GM12873 (cell line): ENCODE results near the gene RABL3.

Source experiments
- TF ChIP-seq, protein P1 (sequence below): IDR thresholded peaks from 2 replicates; pipeline ENCODE4 v1.5.1; 2012; ENCODE audit warnings: low read depth, mild to moderate bottlenecking, moderate library complexity, low read length, control low read depth; ENCODE audit not compliant: insufficient read depth; ENCODE audit errors: missing control alignments

Gene RABL3

DNA sequence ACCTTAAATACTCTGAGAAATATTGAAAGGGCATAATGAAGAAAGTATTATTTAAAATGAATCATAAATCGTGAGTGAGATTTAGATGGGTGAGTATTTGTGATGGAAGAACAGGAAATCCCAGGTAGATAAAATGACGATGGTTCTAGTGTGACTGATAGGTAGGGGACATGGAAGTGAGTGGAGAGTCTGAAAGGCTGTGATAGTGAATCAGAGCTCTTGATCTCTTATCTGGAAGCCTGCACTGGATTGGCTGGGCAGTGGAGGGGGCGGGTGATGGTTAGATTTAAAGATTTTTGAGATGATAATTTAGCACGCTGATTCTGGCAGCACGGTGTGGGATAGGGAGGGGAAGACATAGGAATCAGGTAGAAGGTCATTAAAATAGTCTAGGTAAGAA lies 80.4 kb downstream of the RABL3 start:
- TF ChIP-seq, protein P1, sequence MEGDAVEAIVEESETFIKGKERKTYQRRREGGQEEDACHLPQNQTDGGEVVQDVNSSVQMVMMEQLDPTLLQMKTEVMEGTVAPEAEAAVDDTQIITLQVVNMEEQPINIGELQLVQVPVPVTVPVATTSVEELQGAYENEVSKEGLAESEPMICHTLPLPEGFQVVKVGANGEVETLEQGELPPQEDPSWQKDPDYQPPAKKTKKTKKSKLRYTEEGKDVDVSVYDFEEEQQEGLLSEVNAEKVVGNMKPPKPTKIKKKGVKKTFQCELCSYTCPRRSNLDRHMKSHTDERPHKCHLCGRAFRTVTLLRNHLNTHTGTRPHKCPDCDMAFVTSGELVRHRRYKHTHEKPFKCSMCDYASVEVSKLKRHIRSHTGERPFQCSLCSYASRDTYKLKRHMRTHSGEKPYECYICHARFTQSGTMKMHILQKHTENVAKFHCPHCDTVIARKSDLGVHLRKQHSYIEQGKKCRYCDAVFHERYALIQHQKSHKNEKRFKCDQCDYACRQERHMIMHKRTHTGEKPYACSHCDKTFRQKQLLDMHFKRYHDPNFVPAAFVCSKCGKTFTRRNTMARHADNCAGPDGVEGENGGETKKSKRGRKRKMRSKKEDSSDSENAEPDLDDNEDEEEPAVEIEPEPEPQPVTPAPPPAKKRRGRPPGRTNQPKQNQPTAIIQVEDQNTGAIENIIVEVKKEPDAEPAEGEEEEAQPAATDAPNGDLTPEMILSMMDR: no peak

DNA sequence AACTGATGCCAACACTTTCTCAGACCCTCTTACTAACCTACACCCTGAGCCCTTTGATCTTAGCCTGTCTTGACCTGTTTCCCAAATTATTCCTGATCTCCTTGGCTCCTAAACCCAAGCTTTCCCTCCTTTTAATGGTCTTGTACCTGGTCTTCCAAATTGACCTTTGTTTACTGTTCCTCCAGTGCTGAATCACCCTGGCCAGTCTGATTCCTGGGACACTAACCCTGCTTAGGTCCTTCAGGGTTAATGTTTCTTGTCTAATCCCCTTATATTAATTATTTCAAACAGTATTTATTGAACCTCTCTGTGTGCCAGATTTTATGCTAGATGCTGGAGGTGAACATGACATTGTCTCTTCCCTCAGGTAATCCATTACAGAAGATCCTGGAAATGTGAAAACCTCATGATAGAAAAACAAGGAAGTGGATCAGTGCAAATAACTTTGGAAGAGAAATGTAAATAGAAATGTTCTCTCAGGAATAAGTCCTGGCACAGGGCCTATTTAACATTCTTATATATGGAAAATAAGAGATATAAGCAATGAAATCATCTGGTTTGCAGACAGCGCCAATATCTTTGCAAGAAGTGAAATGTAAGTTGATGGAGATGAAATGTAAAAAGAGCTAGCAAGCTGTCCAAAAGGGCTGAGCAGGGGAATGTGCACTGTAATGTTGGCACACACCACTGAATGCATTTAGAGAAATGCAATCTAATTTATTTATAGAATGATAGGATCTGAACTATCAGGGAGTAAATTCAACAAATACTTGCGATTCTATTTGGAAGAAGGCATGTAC lies 81.0 kb downstream of the RABL3 start:
- TF ChIP-seq, protein P1: no peak

- TF ChIP-seq, protein P1: no peak
These were observed 82.5 kb downstream of the RABL3 start for GRCh38 chr3:120659834-120660233.

DNA sequence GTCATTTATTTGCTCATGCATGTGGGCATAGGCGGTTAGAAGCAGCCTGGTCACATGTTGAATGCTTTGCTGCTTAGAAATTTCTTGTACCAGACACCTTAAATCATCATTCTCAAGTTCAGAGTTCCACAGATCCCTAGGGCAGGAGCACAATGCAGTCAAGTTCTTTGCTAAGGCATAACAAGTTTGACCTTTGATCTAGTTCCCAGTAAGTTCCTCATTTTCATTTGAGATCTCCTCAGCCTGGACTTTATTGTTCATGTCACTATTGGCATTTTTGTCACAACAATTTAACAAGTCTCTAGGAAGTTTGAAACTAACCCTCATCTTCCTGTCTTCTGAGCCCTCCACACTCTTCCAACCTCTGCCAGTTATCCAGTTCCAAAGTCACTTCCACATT lies 83.0 kb downstream of the RABL3 start:
- TF ChIP-seq, protein P1: no peak

DNA sequence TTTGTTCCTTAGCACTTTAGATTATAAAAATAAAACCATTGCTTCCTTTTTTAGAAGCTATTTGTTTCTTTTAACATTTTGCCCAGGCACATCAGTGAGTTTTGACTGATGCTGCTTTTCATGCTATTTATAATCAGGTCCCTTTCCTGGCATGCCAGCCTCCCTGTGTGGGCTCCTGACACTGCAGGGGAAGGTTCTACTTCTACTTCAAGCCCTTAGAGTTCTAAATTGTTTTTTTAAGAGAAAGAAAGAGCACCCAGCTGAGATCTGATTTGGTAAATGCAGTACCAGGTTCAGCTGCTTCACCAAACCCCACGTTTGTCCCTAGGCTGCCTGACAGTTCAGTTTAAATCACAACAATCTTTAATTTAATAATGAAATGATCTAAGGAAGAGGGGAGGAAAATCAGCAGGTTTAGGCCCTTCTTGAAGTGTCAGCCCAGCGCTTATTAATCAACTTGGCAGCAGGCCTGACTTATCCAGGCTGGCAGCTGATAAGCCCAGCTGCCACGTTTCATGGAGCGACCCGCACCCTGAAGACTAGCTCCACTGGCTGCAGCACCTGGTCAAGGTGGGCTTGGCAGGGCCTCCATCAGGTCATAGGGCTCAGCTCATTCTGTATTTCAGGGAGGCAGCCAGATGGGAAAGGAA lies 89.3 kb downstream of the RABL3 start:
- TF ChIP-seq, protein P1: no peak

DNA sequence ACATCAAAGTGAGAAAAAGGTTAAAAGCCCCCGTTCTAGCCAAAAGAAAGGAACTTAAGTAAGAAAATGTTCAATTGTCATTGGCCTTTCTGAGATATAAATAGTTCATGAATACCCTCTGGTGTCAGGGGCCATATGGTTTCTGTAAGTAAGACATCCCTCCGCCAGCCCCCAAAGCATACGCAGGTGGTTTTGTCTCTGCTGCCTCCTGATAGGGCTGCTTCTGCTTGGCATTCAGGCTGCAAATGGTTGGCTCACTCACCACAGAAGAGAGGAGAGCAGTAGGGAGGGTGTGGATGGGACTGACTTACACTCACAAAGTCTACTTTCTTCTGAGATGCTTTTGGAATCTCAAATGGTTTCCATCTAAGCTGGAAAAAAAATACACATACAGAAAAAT lies 90.0 kb downstream of the RABL3 start:
- TF ChIP-seq, protein P1: no peak

GRCh38 chr3:120650311-120650710 lies 92.0 kb downstream of the RABL3 start:
- TF ChIP-seq, protein P1: no peak
